PC-3 (cell line): Measurements from ENCODE around the gene NUTF2. TPM values are rescaled to one million over a fixed set of nuclear protein-coding genes. Genes with fewer than 3 reads are reported as not detected.

ENCODE experiments used
- ATAC-seq: fragments of 200-7000 bp; cut with Tn5 transposase; 2 replicates; pipeline ENCODE4 v1.9.1; 2020; ENCODE audit warnings: mild to moderate bottlenecking, moderate library complexity
- BruUV-seq: library from RNA; stranded (reverse); fragments of 400-500 nt; replicated peaks from 2 replicates; lab custom pipeline; 2021; lab: Mats Ljungman, UMichigan
- CTCF ChIA-PET: fragments of 300-600 bp; sonication (Branson Sonifier 250); formaldehyde crosslinking; loops from one replicate; lab custom pipeline; 2022; ENCODE audit warnings: antibody characterized with exemption; lab: Charles Lee
- POLR2A ChIA-PET: fragments of 300-600 bp; sonication (Branson Sonifier 250); formaldehyde crosslinking; loops from one replicate; lab custom pipeline; 2022; ENCODE audit warnings: antibody characterized with exemption; ENCODE audit not compliant: unreplicated experiment; lab: Charles Lee
- DNase-seq: peaks from one replicate; pipeline ENCODE4 v3.0.0-alpha.2; 2015
- H2AFZ ChIP-seq: fragments of 300-600 bp; sonication (generic); 2 replicates; pipeline ENCODE4 v1.6.0; 2016; ENCODE audit warnings: antibody characterized with exemption, low read length
- H3F3A ChIP-seq: fragments of 300-600 bp; sonication (generic); one replicate; pipeline ENCODE4 v1.6.0; 2017; ENCODE audit warnings: antibody characterized with exemption, low read length, control low read depth, mild to moderate bottlenecking; ENCODE audit not compliant: unreplicated experiment
- H3K27ac ChIP-seq: fragments of 300-600 bp; sonication (generic); 2 replicates; pipeline ENCODE4 v1.5.1; 2016; ENCODE audit warnings: mild to moderate bottlenecking, low read length
- H3K27me3 ChIP-seq: fragments of 300-600 bp; sonication (generic); 2 replicates; pipeline ENCODE4 v1.6.1; 2016; ENCODE audit warnings: low read length, mixed read lengths
- H3K36me3 ChIP-seq: fragments of 300-600 bp; sonication (generic); 2 replicates; pipeline ENCODE4 v1.6.1; 2016; ENCODE audit warnings: low read depth, mixed run types, low read length, mixed read lengths
- H3K4me1 ChIP-seq: fragments of 300-600 bp; sonication (generic); 2 replicates; pipeline ENCODE4 v1.5.1; 2016; ENCODE audit warnings: low read length; ENCODE audit not compliant: insufficient read depth
- H3K4me2 ChIP-seq: fragments of 300-600 bp; sonication (generic); 2 replicates; pipeline ENCODE4 v1.6.0; 2016; ENCODE audit warnings: low read length
- H3K4me3 ChIP-seq: fragments of 300-600 bp; sonication (generic); 2 replicates; pipeline ENCODE4 v1.5.1; 2016; ENCODE audit warnings: mild to moderate bottlenecking, low read length, mixed read lengths
- H3K79me2 ChIP-seq: fragments of 300-600 bp; sonication (generic); 2 replicates; pipeline ENCODE4 v1.6.1; 2017; ENCODE audit warnings: low read length, mixed read lengths
- H3K9ac ChIP-seq: fragments of 300-600 bp; sonication (generic); 2 replicates; pipeline ENCODE4 v1.6.0; 2016; ENCODE audit warnings: mild to moderate bottlenecking, low read length
- H3K9me2 ChIP-seq: fragments of 300-600 bp; sonication (generic); replicated peaks from 2 replicates; pipeline ENCODE4 v1.6.1; 2016; ENCODE audit warnings: mixed run types, low read length, mixed read lengths
- H3K9me3 ChIP-seq: fragments of 300-600 bp; sonication (generic); 2 replicates; pipeline ENCODE4 v1.6.1; 2016; ENCODE audit warnings: low read length, mixed read lengths
- H4K20me1 ChIP-seq: fragments of 300-600 bp; sonication (generic); 2 replicates; pipeline ENCODE4 v1.6.1; 2016; ENCODE audit warnings: low read length, mixed read lengths
- EZH2 ChIP-seq: fragments of 300-600 bp; sonication (generic); IDR thresholded peaks from one replicate; pipeline ENCODE4 v1.6.1; 2017; ENCODE audit warnings: antibody characterized with exemption, mild to moderate bottlenecking, low read length; ENCODE audit not compliant: unreplicated experiment
- EZH2phosphoT487 ChIP-seq: fragments of 300-600 bp; sonication (generic); IDR thresholded peaks from 2 replicates; pipeline ENCODE4 v1.6.1; 2018; ENCODE audit warnings: mild to moderate bottlenecking, antibody characterized with exemption, low read length, borderline replicate concordance
- intact Hi-C: fragments of 100-400 bp; cut with micrococcal nuclease; formaldehyde crosslinking; loops from 2 replicates; pipeline ENCODE4 v1.9.0; 2023
- total RNA-seq: library from RNA; depleted of rRNA; stranded (reverse); fragments of >200 nt; gene quantifications from 2 replicates; pipeline ENCODE4 v1.2.3, GENCODE V29; 2014
- TF ChIP-seq, protein P1 (sequence below): fragments of 300-600 bp; sonication (generic); conservative IDR thresholded peaks from 2 replicates; pipeline ENCODE4 v1.5.1; 2017; ENCODE audit warnings: antibody characterized with exemption, low read depth, mild to moderate bottlenecking, low read length

Gene NUTF2
- total RNA-seq, 1 experiment from 2014 or later = 167 TPM

DNA sequence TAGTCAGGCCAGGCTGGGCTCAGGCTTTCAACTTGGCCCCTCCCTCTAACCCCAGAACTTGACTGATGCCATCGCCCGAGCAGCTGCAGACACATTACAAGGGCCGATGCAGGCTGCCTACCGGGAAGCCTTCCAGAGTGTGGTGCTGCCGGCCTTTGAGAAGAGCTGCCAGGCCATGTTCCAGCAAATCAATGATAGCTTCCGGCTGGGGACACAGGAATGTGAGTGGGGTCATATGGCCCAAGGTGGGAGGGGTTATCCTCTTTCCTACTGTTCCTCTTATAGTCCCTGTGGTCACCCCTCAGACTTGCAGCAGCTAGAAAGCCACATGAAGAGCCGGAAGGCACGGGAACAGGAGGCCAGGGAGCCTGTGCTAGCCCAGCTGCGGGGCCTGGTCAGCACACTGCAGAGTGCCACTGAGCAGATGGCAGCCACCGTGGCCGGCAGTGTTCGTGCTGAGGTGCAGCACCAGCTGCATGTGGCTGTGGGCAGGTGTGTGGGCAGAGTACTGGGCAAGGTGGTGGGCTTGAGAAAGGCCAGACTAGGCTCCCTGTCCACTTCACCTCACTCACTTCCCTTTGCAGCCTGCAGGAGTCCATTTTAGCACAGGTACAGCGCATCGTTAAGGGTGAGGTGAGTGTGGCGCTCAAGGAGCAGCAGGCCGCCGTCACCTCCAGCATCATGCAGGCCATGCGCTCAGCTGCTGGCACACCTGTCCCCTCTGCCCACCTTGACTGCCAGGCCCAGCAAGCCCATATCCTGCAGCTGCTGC lies 35.8 kb downstream of the NUTF2 start:
- Histone ChIP-seq H3K36me3 (peaks cover 8% of the 10 kb centered on the region; the same call in 1 of the 2 replicates), H3K9ac (no peak overlapping the region), H4K20me1 (no peaks in the 10 kb centered on the region), H2AFZ (no peak overlapping the region), H3K79me2 (no peaks in the 10 kb centered on the region), H3K4me2 (no peak overlapping the region), H3F3A (no peaks in the 10 kb centered on the region), H3K27ac (no peak overlapping the region), H3K4me1 (peaks cover 6% of the 10 kb centered on the region; the same call in 1 of the 2 replicates), H3K9me3 (no peaks in the 10 kb centered on the region), H3K27me3 (no peaks in the 10 kb centered on the region), H3K4me3 (no peak overlapping the region), H3K9me2 (no peaks in the 10 kb centered on the region)
- ATAC-seq (no peak), DNase-seq (no peak)
- no peak for TF ChIP-seq EZH2phosphoT487
- TF ChIP-seq EZH2 = no peak
- TF ChIP-seq, protein P1, sequence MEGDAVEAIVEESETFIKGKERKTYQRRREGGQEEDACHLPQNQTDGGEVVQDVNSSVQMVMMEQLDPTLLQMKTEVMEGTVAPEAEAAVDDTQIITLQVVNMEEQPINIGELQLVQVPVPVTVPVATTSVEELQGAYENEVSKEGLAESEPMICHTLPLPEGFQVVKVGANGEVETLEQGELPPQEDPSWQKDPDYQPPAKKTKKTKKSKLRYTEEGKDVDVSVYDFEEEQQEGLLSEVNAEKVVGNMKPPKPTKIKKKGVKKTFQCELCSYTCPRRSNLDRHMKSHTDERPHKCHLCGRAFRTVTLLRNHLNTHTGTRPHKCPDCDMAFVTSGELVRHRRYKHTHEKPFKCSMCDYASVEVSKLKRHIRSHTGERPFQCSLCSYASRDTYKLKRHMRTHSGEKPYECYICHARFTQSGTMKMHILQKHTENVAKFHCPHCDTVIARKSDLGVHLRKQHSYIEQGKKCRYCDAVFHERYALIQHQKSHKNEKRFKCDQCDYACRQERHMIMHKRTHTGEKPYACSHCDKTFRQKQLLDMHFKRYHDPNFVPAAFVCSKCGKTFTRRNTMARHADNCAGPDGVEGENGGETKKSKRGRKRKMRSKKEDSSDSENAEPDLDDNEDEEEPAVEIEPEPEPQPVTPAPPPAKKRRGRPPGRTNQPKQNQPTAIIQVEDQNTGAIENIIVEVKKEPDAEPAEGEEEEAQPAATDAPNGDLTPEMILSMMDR = no peak
- ChIA-PET CTCF (no interaction called here), POLR2A (no interaction called here)
- intact Hi-C loops = loop anchor here (1.0 kb wide), 1 partner anchor 46 kb away; no protein-coding TSS in a partner anchor
- BruUV-seq = no TSS peak

DNA sequence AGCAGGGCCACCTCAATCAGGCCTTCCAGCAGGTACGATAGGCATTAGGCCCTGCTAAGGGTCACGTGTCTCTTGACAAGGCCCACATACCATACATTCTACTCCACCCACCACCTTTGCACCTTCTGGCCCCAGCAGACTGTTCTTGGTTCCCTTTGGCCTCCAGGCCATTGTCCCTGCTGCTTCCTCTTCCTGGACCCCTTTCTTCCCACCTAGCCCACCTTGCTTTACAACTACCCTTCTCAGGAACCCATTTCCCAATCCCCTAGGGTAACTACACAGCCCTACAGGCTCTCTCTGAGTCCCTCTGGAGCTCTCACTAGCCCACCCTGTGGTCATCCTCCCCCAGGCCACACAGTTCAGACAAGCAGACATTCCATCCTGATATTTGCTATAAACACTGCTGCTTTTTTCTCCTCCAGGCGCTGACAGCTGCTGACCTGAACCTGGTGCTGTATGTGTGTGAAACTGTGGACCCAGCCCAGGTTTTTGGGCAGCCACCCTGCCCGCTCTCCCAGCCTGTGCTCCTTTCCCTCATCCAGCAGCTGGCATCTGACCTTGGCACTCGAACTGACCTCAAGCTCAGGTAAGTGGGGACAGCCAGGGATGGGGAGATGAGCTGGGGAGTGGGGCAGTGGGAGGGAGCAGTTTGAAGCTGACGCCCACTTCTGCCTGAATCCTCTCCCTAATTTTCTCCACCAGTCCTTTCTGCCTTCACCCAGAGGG lies 36.6 kb downstream of the NUTF2 start:
- intact Hi-C loops = loop anchor here (1.0 kb wide), 1 partner anchor 45 kb away; no protein-coding TSS in a partner anchor
- H3K36me3 ChIP-seq = peaks cover 8% of the 10 kb centered on the region; the same call in 1 of the 2 replicates
- BruUV-seq = no TSS peak

More for the DNA sequence above, 36.6 kb downstream of the NUTF2 start:
- no peaks in the 10 kb centered on the region for H4K20me1 ChIP-seq
- TF ChIP-seq, protein P1 = no peak
- TF ChIP-seq EZH2phosphoT487 = no peak
- no peak for TF ChIP-seq EZH2
- H2AFZ ChIP-seq = no peak overlapping the region
- DNase-seq (no peak), ATAC-seq (no peak)
- H3K9ac ChIP-seq = no peak overlapping the region
- H3K79me2 ChIP-seq = no peaks in the 10 kb centered on the region
- H3K9me3 ChIP-seq = no peaks in the 10 kb centered on the region
- peaks cover 6% of the 10 kb centered on the region; the same call in 1 of the 2 replicates for H3K4me1 ChIP-seq
- no peaks in the 10 kb centered on the region for H3K27me3 ChIP-seq
- H3K4me2 ChIP-seq = no peak overlapping the region
- no peak overlapping the region for H3K4me3 ChIP-seq
- no peaks in the 10 kb centered on the region for H3K9me2 ChIP-seq
- H3F3A ChIP-seq = no peaks in the 10 kb centered on the region
- H3K27ac ChIP-seq = no peak overlapping the region
- CTCF ChIA-PET = interaction anchor here (0.6 to 1.7 kb wide), 4 partner anchors 10 to 140 kb away, joined by 4 to 7 read pairs (median 5); partner anchors contain the start of gene PSKH1
- POLR2A ChIA-PET = no interaction called here
